CD14-positive monocyte (primary cell): ENCODE measurements around the gene MXRA5. TPM values are rescaled to one million over a fixed set of nuclear protein-coding genes. Genes with fewer than 3 reads are reported as not detected.

ENCODE experiments used
- DNase-seq, 3 donors: peaks; one replicate each; pipeline ENCODE4 v3.0.0-alpha.2; 2011 to 2022
- H2AFZ ChIP-seq: 2 replicates; pipeline ENCODE4 v1.6.0; 2012; ENCODE audit warnings: mild to moderate bottlenecking, low read depth, low read length, inconsistent platforms; ENCODE audit not compliant: insufficient read depth, poor library complexity, severe bottlenecking
- H3K27ac ChIP-seq, 2 donors: 1 replicate in 1 of 2; 2 replicates in 1 of 2; pipeline ENCODE4 v1.5.1; 2012 to 2013; ENCODE audit warnings: low read length in 2 of 2, control low read depth in 1 of 2, inconsistent platforms in 1 of 2, low read depth in 1 of 2, mild to moderate bottlenecking in 1 of 2
- H3K27me3 ChIP-seq, 2 donors: one replicate each; pipeline versions ENCODE4 v1.6.0 to v1.6.1; 2011 to 2013; ENCODE audit warnings: low read length in 2 of 2; ENCODE audit not compliant: control insufficient read depth in 2 of 2, insufficient read depth in 2 of 2
- H3K36me3 ChIP-seq, 2 donors: replicated peaks in 1 of 2; 1 replicate in 1 of 2; 2 replicates in 1 of 2; pipeline versions ENCODE4 v1.5.1 to v1.6.1; 2012 to 2013; ENCODE audit warnings: low read length in 2 of 2, control low read depth in 1 of 2, inconsistent platforms in 1 of 2, mild to moderate bottlenecking in 1 of 2; ENCODE audit not compliant: insufficient read depth in 2 of 2, control insufficient read depth in 1 of 2
- H3K4me1 ChIP-seq, 2 donors: 1 replicate in 1 of 2; 2 replicates in 1 of 2; pipeline versions ENCODE4 v1.5.1 to v1.6.1; 2012 to 2013; ENCODE audit warnings: low read length in 2 of 2, control low read depth in 1 of 2, inconsistent platforms in 1 of 2, mild to moderate bottlenecking in 1 of 2, moderate library complexity in 1 of 2; ENCODE audit not compliant: insufficient read depth in 2 of 2, control insufficient read depth in 1 of 2
- H3K4me2 ChIP-seq: replicated peaks from 2 replicates; pipeline ENCODE3; 2012; ENCODE audit warnings: low read length, moderate library complexity, mild to moderate bottlenecking; ENCODE audit not compliant: poor library complexity, severe bottlenecking; ENCODE audit errors: extremely low read depth
- H3K4me3 ChIP-seq, 3 experiments: fragments of 200-600 bp in 1 of 3; sonication (generic) in 1 of 3; replicated peaks in 1 of 3; 1 replicate in 2 of 3; 2 replicates in 1 of 3; pipeline ENCODE4 v1.5.1; 2011 to 2013; ENCODE audit warnings: low read length in 3 of 3, mild to moderate bottlenecking in 3 of 3, control low read depth in 2 of 3, low read depth in 2 of 3, inconsistent platforms in 1 of 3, moderate library complexity in 1 of 3
- H3K79me2 ChIP-seq: 2 replicates; pipeline ENCODE4 v1.6.0; 2012; ENCODE audit warnings: mild to moderate bottlenecking, control low read depth, inconsistent platforms, low read length, moderate library complexity; ENCODE audit not compliant: insufficient read depth
- H3K9ac ChIP-seq: 2 replicates; pipeline ENCODE4 v1.6.0; 2017; ENCODE audit warnings: low read length, mild to moderate bottlenecking; ENCODE audit not compliant: insufficient read depth, poor library complexity, severe bottlenecking
- H3K9me3 ChIP-seq, 2 donors: replicated peaks in 1 of 2; 1 replicate in 1 of 2; 2 replicates in 1 of 2; pipeline versions ENCODE4 v1.5.1 to v1.6.1; 2012 to 2013; ENCODE audit warnings: low read length in 2 of 2, control low read depth in 1 of 2; ENCODE audit not compliant: control insufficient read depth in 1 of 2, insufficient read depth in 1 of 2
- H4K20me1 ChIP-seq: 2 replicates; pipeline ENCODE4 v1.6.0; 2012; ENCODE audit warnings: mild to moderate bottlenecking, low read length, control low read depth, moderate library complexity; ENCODE audit not compliant: insufficient read depth
- H3K27ac Mint-ChIP-seq, 7 donors: one replicate each; pipeline ENCODE4 v1.8.0; 2020; ENCODE audit warnings: mild to moderate bottlenecking in 7 of 7, mixed read lengths in 7 of 7, moderate library complexity in 6 of 7, inconsistent platforms in 2 of 7
- H3K27me3 Mint-ChIP-seq, 3 donors: one replicate each; pipeline ENCODE4 v1.8.0; 2021 to 2022; ENCODE audit warnings: low read depth in 3 of 3, mild to moderate bottlenecking in 3 of 3, mixed read lengths in 3 of 3, moderate library complexity in 3 of 3, inconsistent platforms in 1 of 3
- H3K36me3 Mint-ChIP-seq, 2 donors: one replicate each; pipeline ENCODE4 v1.8.0; 2020; ENCODE audit warnings: mixed read lengths in 2 of 2, inconsistent platforms in 1 of 2, mild to moderate bottlenecking in 1 of 2
- H3K4me1 Mint-ChIP-seq: one replicate; pipeline ENCODE4 v1.8.0; 2020; ENCODE audit warnings: mild to moderate bottlenecking, mixed read lengths
- H3K4me3 Mint-ChIP-seq, 2 donors: one replicate each; pipeline ENCODE4 v1.8.0; 2020; ENCODE audit warnings: mild to moderate bottlenecking in 2 of 2, mixed read lengths in 2 of 2, moderate library complexity in 1 of 2
- H3K9me3 Mint-ChIP-seq, 7 donors: one replicate each; pipeline ENCODE4 v1.8.0; 2020 to 2022; ENCODE audit warnings: mixed read lengths in 7 of 7, mild to moderate bottlenecking in 6 of 7, moderate library complexity in 6 of 7, inconsistent platforms in 2 of 7
- WGBS: methylation state at CpG from one replicate; pipeline ENCODE4 v1.1.5; 2013; ENCODE audit warnings: missing lambda C conversion rate; ENCODE audit not compliant: insufficient coverage; 5-methylcytosine and 5-hydroxymethylcytosine counted together
- intact Hi-C, 2 donors: fragments of 100-400 bp; cut with micrococcal nuclease; formaldehyde crosslinking; loops; one replicate each; pipeline versions ENCODE4 v1.15.0 to v1.15.1; 2023
- polyA plus RNA-seq, 3 donors: library from polyadenylated mRNA; depleted of rRNA in 1 of 3; unstranded in 2 of 3; stranded (reverse) in 1 of 3; fragments of 300-500 nt in 2 of 3; fragments of >200 nt in 1 of 3; fragmentation: Illumina TruSeq in 2 of 3; gene quantifications; 1 replicate in 2 of 3; 2 replicates in 1 of 3; pipeline ENCODE4 v1.2.3, GENCODE V29; 2012 to 2021
- TF ChIP-seq, protein P1 (sequence below): fragments of 200-600 bp; IDR thresholded peaks from one replicate; pipeline ENCODE4 v1.8.0; 2022; ENCODE audit warnings: antibody characterized with exemption, mild to moderate bottlenecking

MXRA5 gene
- polyA plus RNA-seq, 3 donors, result not detected

GRCh38 chrX:3299636-3300035 lies 46.8 kb downstream of the MXRA5 start:
- H3K4me1 ChIP-seq, result no peaks in the 10 kb centered on the region
- Mint-ChIP-seq H3K4me1 (no peaks in the 10 kb centered on the region), H3K27ac (no peak overlapping the region), H3K27me3 (peaks cover 0 to 2% (median 0%) of the 10 kb centered on the region in 3 donors), H3K9me3 (peaks cover 0 to 5% (median 2%) of the 10 kb centered on the region in 7 donors), H3K36me3 (no peaks in the 10 kb centered on the region), H3K4me3 (no peak overlapping the region)
- no peak overlapping the region for H3K4me2 ChIP-seq
- H3K27me3 ChIP-seq, result no peaks in the 10 kb centered on the region
- H3K9me3 ChIP-seq, result no peaks in the 10 kb centered on the region
- H3K9ac ChIP-seq, result no peak overlapping the region
- intact Hi-C loops, result no loop called here
- H3K27ac ChIP-seq, result no peak overlapping the region
- H3K4me3 ChIP-seq, result no peak overlapping the region
- no peaks in the 10 kb centered on the region for H3K79me2 ChIP-seq
- TF ChIP-seq, protein P1, sequence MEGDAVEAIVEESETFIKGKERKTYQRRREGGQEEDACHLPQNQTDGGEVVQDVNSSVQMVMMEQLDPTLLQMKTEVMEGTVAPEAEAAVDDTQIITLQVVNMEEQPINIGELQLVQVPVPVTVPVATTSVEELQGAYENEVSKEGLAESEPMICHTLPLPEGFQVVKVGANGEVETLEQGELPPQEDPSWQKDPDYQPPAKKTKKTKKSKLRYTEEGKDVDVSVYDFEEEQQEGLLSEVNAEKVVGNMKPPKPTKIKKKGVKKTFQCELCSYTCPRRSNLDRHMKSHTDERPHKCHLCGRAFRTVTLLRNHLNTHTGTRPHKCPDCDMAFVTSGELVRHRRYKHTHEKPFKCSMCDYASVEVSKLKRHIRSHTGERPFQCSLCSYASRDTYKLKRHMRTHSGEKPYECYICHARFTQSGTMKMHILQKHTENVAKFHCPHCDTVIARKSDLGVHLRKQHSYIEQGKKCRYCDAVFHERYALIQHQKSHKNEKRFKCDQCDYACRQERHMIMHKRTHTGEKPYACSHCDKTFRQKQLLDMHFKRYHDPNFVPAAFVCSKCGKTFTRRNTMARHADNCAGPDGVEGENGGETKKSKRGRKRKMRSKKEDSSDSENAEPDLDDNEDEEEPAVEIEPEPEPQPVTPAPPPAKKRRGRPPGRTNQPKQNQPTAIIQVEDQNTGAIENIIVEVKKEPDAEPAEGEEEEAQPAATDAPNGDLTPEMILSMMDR, result no peak
- H2AFZ ChIP-seq, result no peak overlapping the region
- no CpG with 5 or more reads among the region's 1 CpG for WGBS
- no peaks in the 10 kb centered on the region for H4K20me1 ChIP-seq
- no peak for DNase-seq
- H3K36me3 ChIP-seq, result no peaks in the 10 kb centered on the region

DNA sequence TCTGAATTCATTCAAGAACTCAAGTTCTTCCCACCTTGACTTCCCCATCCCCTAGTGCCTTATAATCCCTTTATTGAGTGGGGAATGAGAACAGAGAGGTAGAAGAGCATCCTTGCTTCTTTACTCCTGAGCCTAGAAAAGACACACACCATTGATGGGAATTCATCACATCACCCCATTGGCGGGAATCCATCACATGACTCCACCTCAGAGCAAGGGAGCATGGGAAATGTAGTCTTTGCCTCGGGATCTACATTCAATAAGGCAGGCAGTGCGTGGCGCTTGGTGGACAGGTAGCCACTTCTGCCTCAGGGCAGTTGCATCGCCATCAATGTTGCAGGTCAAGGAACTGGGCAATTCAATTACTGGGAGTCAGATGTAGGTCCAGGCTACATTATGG lies 50.7 kb downstream of the MXRA5 start:
- Histone ChIP-seq H3K9me3 (no peaks in the 10 kb centered on the region), H3K4me2 (no peak overlapping the region), H4K20me1 (no peaks in the 10 kb centered on the region), H3K27ac (no peak overlapping the region), H3K36me3 (no peaks in the 10 kb centered on the region), H3K9ac (no peak overlapping the region), H3K27me3 (no peaks in the 10 kb centered on the region), H3K4me3 (no peak overlapping the region), H3K4me1 (no peaks in the 10 kb centered on the region), H3K79me2 (no peaks in the 10 kb centered on the region), H2AFZ (no peak overlapping the region)
- TF ChIP-seq, protein P1, result no peak
- peaks cover 1 to 3% (median 2%) of the 10 kb centered on the region in 3 donors for H3K27me3 Mint-ChIP-seq
- DNase-seq, result no peak
- H3K27ac Mint-ChIP-seq, result no peak overlapping the region
- intact Hi-C loops, result no loop called here
- H3K4me1 Mint-ChIP-seq, result no peaks in the 10 kb centered on the region
- H3K9me3 Mint-ChIP-seq, result peaks cover 0 to 2% (median 0%) of the 10 kb centered on the region in 7 donors
- H3K36me3 Mint-ChIP-seq, result no peaks in the 10 kb centered on the region
- no peak overlapping the region for H3K4me3 Mint-ChIP-seq
- 50% methylated on average over 2 of the region's 5 CpGs for WGBS
